B cell (primary cell): Measurements from ENCODE around the gene FCSK. TPM values are rescaled to one million over a fixed set of nuclear protein-coding genes. Genes with fewer than 3 reads are reported as not detected.

ENCODE experiments used
- ATAC-seq: fragments of 200-7000 bp; cut with Tn5 transposase; one replicate; pipeline ENCODE4 v1.10.0; 2021; ENCODE audit warnings: low read depth, mild to moderate bottlenecking, moderate number of reproducible peaks, moderate library complexity
- CTCF ChIA-PET: fragments of 350-600 bp; sonication (Branson Sonifier 250); formaldehyde crosslinking; loops from one replicate; lab custom pipeline; 2021; ENCODE audit warnings: antibody characterized with exemption, inconsistent platforms; lab: Charles Lee
- POLR2A ChIA-PET: fragments of 350-600 bp; sonication (Branson Sonifier 250); formaldehyde crosslinking; loops from one replicate; lab custom pipeline; 2021; ENCODE audit warnings: antibody characterized with exemption; lab: Charles Lee
- DNase-seq: peaks from one replicate; pipeline ENCODE4 v3.0.0; 2013
- H2AFZ ChIP-seq: 2 replicates; pipeline ENCODE4 v1.6.1; 2012; ENCODE audit warnings: mild to moderate bottlenecking, low read depth, low read length; ENCODE audit not compliant: insufficient read depth, poor library complexity, severe bottlenecking
- H3K27ac ChIP-seq, 2 donors: 1 replicate in 1 of 2; 2 replicates in 1 of 2; pipeline ENCODE4 v1.5.1; 2012 to 2013; ENCODE audit warnings: low read length in 2 of 2, mild to moderate bottlenecking in 2 of 2, moderate library complexity in 1 of 2
- H3K27me3 ChIP-seq, 4 experiments: fragments of 200-600 bp in 1 of 4; sonication (generic) in 1 of 4; replicated peaks in 1 of 4; 1 replicate in 2 of 4; 2 replicates in 2 of 4; pipeline versions ENCODE4 v1.6.1 to v1.7.0; 2013 to 2016; ENCODE audit warnings: low read length in 3 of 4, mild to moderate bottlenecking in 2 of 4, mixed read lengths in 1 of 4, moderate library complexity in 1 of 4; ENCODE audit not compliant: insufficient read depth in 4 of 4, control insufficient read depth in 3 of 4; ENCODE audit errors: control extremely low read depth in 1 of 4
- H3K36me3 ChIP-seq, 2 experiments: replicated peaks in 1 of 2; 1 replicate in 1 of 2; 2 replicates in 1 of 2; pipeline versions ENCODE4 v1.6.1 to v1.7.1; 2013; ENCODE audit warnings: low read length in 1 of 2; ENCODE audit not compliant: insufficient read depth in 2 of 2, control insufficient read depth in 1 of 2; ENCODE audit errors: control extremely low read depth in 1 of 2, extremely low read depth in 1 of 2
- H3K4me1 ChIP-seq, 2 donors: fragments of 200-600 bp in 1 of 2; sonication (generic) in 1 of 2; 1 replicate in 1 of 2; 2 replicates in 1 of 2; pipeline versions ENCODE4 v1.5.1 to v1.6.1; 2013 to 2017; ENCODE audit warnings: low read length in 2 of 2; ENCODE audit not compliant: control insufficient read depth in 2 of 2, insufficient read depth in 2 of 2
- H3K4me2 ChIP-seq: replicated peaks from 2 replicates; pipeline ENCODE3; 2012; ENCODE audit warnings: mild to moderate bottlenecking, low read depth, low read length; ENCODE audit not compliant: poor library complexity, severe bottlenecking
- H3K4me3 ChIP-seq, 5 experiments: fragments of 200-600 bp in 1 of 5; sonication (generic) in 1 of 5; 1 replicate in 3 of 5; 2 replicates in 2 of 5; pipeline versions ENCODE4 v1.5.1 to v1.7.0; 2011 to 2016; ENCODE audit warnings: low read length in 4 of 5, mild to moderate bottlenecking in 4 of 5, low read depth in 2 of 5, control low read depth in 1 of 5, moderate library complexity in 1 of 5; ENCODE audit not compliant: insufficient read depth in 1 of 5; ENCODE audit errors: control extremely low read depth in 1 of 5, extremely low read depth in 1 of 5
- H3K79me2 ChIP-seq: fragments of 200-600 bp; sonication (generic); one replicate; pipeline ENCODE4 v1.6.0; 2016; ENCODE audit warnings: low read length; ENCODE audit not compliant: control insufficient read depth, insufficient read depth
- H3K9ac ChIP-seq: fragments of 200-600 bp; sonication (generic); 2 replicates; pipeline ENCODE4 v1.6.1; 2017; ENCODE audit warnings: mild to moderate bottlenecking, low read length, moderate library complexity
- H3K9me3 ChIP-seq, 3 donors: one replicate each; pipeline versions ENCODE4 v1.6.1 to v1.7.1; 2013; ENCODE audit warnings: low read length in 2 of 3; ENCODE audit not compliant: control insufficient read depth in 2 of 3, insufficient read depth in 1 of 3; ENCODE audit errors: control extremely low read depth in 1 of 3
- H4K20me1 ChIP-seq: 2 replicates; pipeline ENCODE4 v1.6.0; 2012; ENCODE audit warnings: mild to moderate bottlenecking, low read length; ENCODE audit not compliant: insufficient read depth, control insufficient read depth, poor library complexity, severe bottlenecking
- H3K27ac Mint-ChIP-seq: one replicate; pipeline ENCODE4 v1.8.0; 2021; ENCODE audit warnings: mixed read lengths
- H3K27me3 Mint-ChIP-seq: one replicate; pipeline ENCODE4 v1.8.0; 2021; ENCODE audit warnings: mixed read lengths
- H3K4me1 Mint-ChIP-seq: one replicate; pipeline ENCODE4 v1.8.0; 2021; ENCODE audit warnings: mixed read lengths
- H3K4me3 Mint-ChIP-seq: one replicate; pipeline ENCODE4 v1.8.0; 2021; ENCODE audit warnings: mixed read lengths
- H3K9me3 Mint-ChIP-seq: one replicate; pipeline ENCODE4 v1.8.0; 2022; ENCODE audit warnings: mixed read lengths; ENCODE audit not compliant: insufficient read depth
- CTCF ChIP-seq: fragments of 200-600 bp; IDR thresholded peaks from one replicate; pipeline ENCODE4 v1.8.0; 2022; ENCODE audit warnings: antibody characterized with exemption, mild to moderate bottlenecking
- EZH2 ChIP-seq: IDR thresholded peaks from 2 replicates; pipeline ENCODE4 v1.6.1; 2012; ENCODE audit warnings: borderline replicate concordance, low read depth, mild to moderate bottlenecking, moderate library complexity, low read length; ENCODE audit not compliant: insufficient read depth, poor library complexity, severe bottlenecking
- WGBS: methylation state at CpG from one replicate; pipeline ENCODE4 v1.1.5; 2013; ENCODE audit warnings: missing lambda C conversion rate; ENCODE audit not compliant: insufficient coverage; 5-methylcytosine and 5-hydroxymethylcytosine counted together
- intact Hi-C: fragments of 100-400 bp; cut with micrococcal nuclease; formaldehyde crosslinking; loops from one replicate; pipeline ENCODE4 v1.10.0; 2022
- polyA plus RNA-seq: library from polyadenylated mRNA; depleted of rRNA; stranded (reverse); fragments of >200 nt; gene quantifications from 2 replicates; pipeline ENCODE4 v1.2.3, GENCODE V29; 2012
- total RNA-seq, 2 donors: library from RNA; stranded (reverse); fragments of 120-200 nt in 1 of 2; gene quantifications; 1 replicate in 1 of 2; 2 replicates in 1 of 2; pipeline versions ENCODE4 v1.2.3 to v1.2.4, GENCODE V29; 2013 to 2022

The FCSK gene
- total and polyA plus RNA-seq, 2 donors (not counting 1 experiment from before 2014, with no cell fraction given): 19.4 to 24.8 TPM

- DNase-seq: no peak
- Histone ChIP-seq H3K4me3 (no peak overlapping the region), H3K9ac (no peak overlapping the region), H3K9me3 (no peaks in the 10 kb centered on the region), H3K4me2 (no peak overlapping the region), H4K20me1 (peaks cover 40% of the 10 kb centered on the region), H3K27ac (no peak overlapping the region), H3K4me1 (peaks cover 22 to 23% of the 10 kb centered on the region in 2 donors), H3K36me3 (peaks cover 0 to 4% of the 10 kb centered on the region in 2 experiments), H2AFZ (no peak overlapping the region), H3K27me3 (no peaks in the 10 kb centered on the region), H3K79me2 (peaks cover 75% of the 10 kb centered on the region)
- WGBS: 100% methylated on average over 4 of the region's 4 CpGs
- H3K27ac Mint-ChIP-seq: no peak overlapping the region
- no peak overlapping the region for H3K4me3 Mint-ChIP-seq
- peaks cover 49% of the 10 kb centered on the region for H3K4me1 Mint-ChIP-seq
- ATAC-seq: no peak
- ChIA-PET POLR2A (interaction anchor here (1.3 kb wide), 1 partner anchor 10 kb away, joined by 3 read pairs; no protein-coding TSS in a partner anchor), CTCF (interaction anchor here (1.4 kb wide), 1 partner anchor 13 kb away, joined by 3 read pairs; no protein-coding TSS in a partner anchor)
- no peak for TF ChIP-seq EZH2
- TF ChIP-seq CTCF: no peak
- intact Hi-C loops: no loop called here
- no peaks in the 10 kb centered on the region for H3K27me3 Mint-ChIP-seq
- H3K9me3 Mint-ChIP-seq: no peaks in the 10 kb centered on the region
These were observed 31.9 kb upstream of the FCSK start for GRCh38 chr16:70422543-70422942.

DNA sequence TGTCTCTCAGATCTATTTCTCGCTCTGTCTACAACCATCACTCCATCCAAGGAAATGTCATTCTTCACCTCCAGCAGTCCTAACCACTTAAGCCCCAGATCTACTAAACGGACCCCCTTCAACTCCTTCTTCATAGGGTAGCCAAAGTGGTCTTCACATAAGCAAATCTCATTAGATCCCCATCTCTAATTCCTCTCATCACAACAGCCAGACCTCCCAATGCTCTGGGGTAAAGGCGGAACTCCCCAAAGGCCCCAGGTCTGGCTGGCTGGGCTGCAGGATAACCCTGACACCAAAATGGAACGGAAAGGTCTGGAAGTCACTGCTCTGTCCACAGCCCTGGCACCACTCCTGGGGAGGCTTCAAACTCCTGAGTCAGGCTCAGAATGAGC lies 26.6 kb upstream of the FCSK start:
- ATAC-seq: no peak
- H3K4me1 ChIP-seq: peaks cover 46 to 51% of the 10 kb centered on the region in 2 donors
- peaks cover 46% of the 10 kb centered on the region for H3K79me2 ChIP-seq
- Mint-ChIP-seq H3K4me1 (peaks cover 55% of the 10 kb centered on the region), H3K27ac (peak overlapping the region; percentile 66), H3K27me3 (no peaks in the 10 kb centered on the region), H3K9me3 (no peaks in the 10 kb centered on the region), H3K4me3 (peak overlapping the region; percentile 11)
- no peaks in the 10 kb centered on the region for H3K9me3 ChIP-seq
- intact Hi-C loops: no loop called here
- WGBS: 52% methylated on average over 4 of the region's 4 CpGs
- no peak overlapping the region for H3K4me3 ChIP-seq
- peak overlapping the region; percentile 48 for H3K4me2 ChIP-seq
- POLR2A ChIA-PET: interaction anchor here (2.9 kb wide), 1 partner anchor 11 kb away, joined by 16 read pairs; no protein-coding TSS in a partner anchor
- H3K27me3 ChIP-seq: no peaks in the 10 kb centered on the region
- H3K36me3 ChIP-seq: peaks cover 0 to 4% of the 10 kb centered on the region in 2 experiments
- H2AFZ ChIP-seq: peak overlapping the region; percentile 20
- no peaks in the 10 kb centered on the region for H4K20me1 ChIP-seq
- CTCF ChIA-PET: interaction anchor here (0.7 kb wide), 1 partner anchor 31 kb away, joined by 3 read pairs; no protein-coding TSS in a partner anchor
- DNase-seq: no peak
- H3K9ac ChIP-seq: no peak overlapping the region
- TF ChIP-seq EZH2 (no peak), CTCF (no peak)
- peak overlapping the region; percentile 39 to 63 for H3K27ac ChIP-seq
